HG03571 (cell line): ENCODE results near the gene INSYN1.

ENCODE experiments used
- ATAC-seq: cut with Tn5 transposase; IDR thresholded peaks from one replicate; pipeline ENCODE4 v1.9.1; 2021; ENCODE audit not compliant: unreplicated experiment

INSYN1 gene

GRCh38 chr15:73694419-73694818 lies 58.7 kb downstream of the INSYN1 start:
- ATAC-seq = no peak

GRCh38 chr15:73691396-73691795 lies 61.8 kb downstream of the INSYN1 start:
- no peak for ATAC-seq

GRCh38 chr15:73688455-73688854 lies 64.7 kb downstream of the INSYN1 start:
- ATAC-seq = no peak

GRCh38 chr15:73687351-73687750 lies 65.8 kb downstream of the INSYN1 start:
- ATAC-seq = no peak

GRCh38 chr15:73686781-73687256 lies 66.3 kb downstream of the INSYN1 start:
- no peak for ATAC-seq

GRCh38 chr15:73685981-73686380 lies 67.2 kb downstream of the INSYN1 start:
- no peak for ATAC-seq
